ENCODE measurements around the gene CLMN. TPM values are rescaled to one million over a fixed set of nuclear protein-coding genes. Genes with fewer than 3 reads are reported as not detected.

Gene CLMN
- total and polyA plus RNA-seq, 10 of the 15 experiments (the other 5 are each of a cell fraction or from before 2014, with no cell fraction given): 7.8 to 49.3 (median 18.5) TPM

DNA sequence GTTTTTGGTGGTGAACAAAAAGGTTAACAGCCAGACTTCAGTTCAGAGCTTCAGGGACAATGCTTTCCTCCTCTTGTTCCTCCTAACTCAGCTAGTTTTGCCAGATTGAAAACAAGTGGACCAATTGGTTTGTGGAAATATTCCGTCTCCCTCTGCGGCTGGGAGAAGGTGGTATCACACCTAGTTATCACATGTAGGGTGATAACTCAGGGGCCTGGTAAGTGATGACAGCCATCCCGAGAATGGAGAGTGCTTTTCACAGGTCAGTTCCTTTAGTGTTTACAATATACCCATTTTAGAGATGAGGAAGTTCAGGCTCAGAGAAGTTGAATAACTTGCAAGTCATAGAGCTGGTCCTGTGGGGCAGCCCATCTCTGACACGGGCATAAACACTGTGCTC lies 101.7 kb downstream of the CLMN start:
- DNase-seq (ENCODE audit: low read depth, low spot score): no peak
- in situ Hi-C loops (cut with MboI): no loop called here
- SMC1A ChIA-PET (ENCODE audit: uncharacterized antibody, unreplicated experiment): interaction anchor here (0.6 to 1.9 kb wide), 5 partner anchors 14 to 304 kb away, joined by 3 to 9 read pairs (median 4); no protein-coding TSS in a partner anchor
- no peak for TF ChIP-seq MEF2A (IDR thresholded peaks at IDR 0.05; ENCODE audit: insufficient read depth, low read depth, low read length)
- no peak for TF ChIP-seq CHD4 (IDR thresholded peaks at IDR 0.05)
- TF ChIP-seq KDM1A (IDR thresholded peaks at IDR 0.05; ENCODE audit: borderline replicate concordance): no peak
- no peak for TF ChIP-seq MLLT1 (IDR thresholded peaks at IDR 0.05)
- TF ChIP-seq FOXK2 (IDR thresholded peaks at IDR 0.05): no peak
- TF ChIP-seq CUX1 (IDR thresholded peaks at IDR 0.05; ENCODE audit: insufficient replicate concordance, low read depth, low read length): no peak
- TF ChIP-seq, protein P1, sequence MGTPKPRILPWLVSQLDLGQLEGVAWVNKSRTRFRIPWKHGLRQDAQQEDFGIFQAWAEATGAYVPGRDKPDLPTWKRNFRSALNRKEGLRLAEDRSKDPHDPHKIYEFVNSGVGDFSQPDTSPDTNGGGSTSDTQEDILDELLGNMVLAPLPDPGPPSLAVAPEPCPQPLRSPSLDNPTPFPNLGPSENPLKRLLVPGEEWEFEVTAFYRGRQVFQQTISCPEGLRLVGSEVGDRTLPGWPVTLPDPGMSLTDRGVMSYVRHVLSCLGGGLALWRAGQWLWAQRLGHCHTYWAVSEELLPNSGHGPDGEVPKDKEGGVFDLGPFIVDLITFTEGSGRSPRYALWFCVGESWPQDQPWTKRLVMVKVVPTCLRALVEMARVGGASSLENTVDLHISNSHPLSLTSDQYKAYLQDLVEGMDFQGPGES (IDR thresholded peaks at IDR 0.05): no peak
- TF ChIP-seq SUPT20H (IDR thresholded peaks at IDR 0.05; ENCODE audit: borderline replicate concordance, control insufficient read depth, low read depth, low read length): no peak
- TF ChIP-seq ZSCAN29 (IDR thresholded peaks at IDR 0.05): no peak
- no peak for TF ChIP-seq MTA2 (IDR thresholded peaks at IDR 0.05; ENCODE audit: low read depth)
- no peak for TF ChIP-seq BCLAF1 (IDR thresholded peaks at IDR 0.05)
- TF ChIP-seq, protein P2, sequence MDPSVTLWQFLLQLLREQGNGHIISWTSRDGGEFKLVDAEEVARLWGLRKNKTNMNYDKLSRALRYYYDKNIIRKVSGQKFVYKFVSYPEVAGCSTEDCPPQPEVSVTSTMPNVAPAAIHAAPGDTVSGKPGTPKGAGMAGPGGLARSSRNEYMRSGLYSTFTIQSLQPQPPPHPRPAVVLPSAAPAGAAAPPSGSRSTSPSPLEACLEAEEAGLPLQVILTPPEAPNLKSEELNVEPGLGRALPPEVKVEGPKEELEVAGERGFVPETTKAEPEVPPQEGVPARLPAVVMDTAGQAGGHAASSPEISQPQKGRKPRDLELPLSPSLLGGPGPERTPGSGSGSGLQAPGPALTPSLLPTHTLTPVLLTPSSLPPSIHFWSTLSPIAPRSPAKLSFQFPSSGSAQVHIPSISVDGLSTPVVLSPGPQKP (IDR thresholded peaks at IDR 0.05; ENCODE audit: low read depth, low read length): no peak

More for the DNA sequence above, 101.7 kb downstream of the CLMN start:
- Histone ChIP-seq H3K79me2 (ENCODE audit: control insufficient read depth, insufficient read depth, low read length) (no peaks in the 10 kb centered on the region), H3K27me3 (replicated peaks in 1 of 2; ENCODE audit: control insufficient read depth in 2 of 2, insufficient read depth in 2 of 2, low read length in 1 of 2) (no peaks in the 10 kb centered on the region), H3K4me2 (ENCODE audit: control insufficient read depth, insufficient read depth) (no peak overlapping the region), H2AFZ (ENCODE audit: control insufficient read depth, low read depth, low read length) (no peak overlapping the region), H3K4me3 (no peak overlapping the region), H3K27ac (ENCODE audit: control insufficient read depth, insufficient read depth) (no peak overlapping the region), H3K36me3 (ENCODE audit: control insufficient read depth in 2 of 2, insufficient read depth in 2 of 2, low read length in 1 of 2) (no peaks in the 10 kb centered on the region; a peak in 2 of 4 replicates), H3K4me1 (ENCODE audit: control insufficient read depth, insufficient read depth, low read length) (peaks cover 17% of the 10 kb centered on the region), H3K9me3 (replicated peaks; ENCODE audit: control insufficient read depth, insufficient read depth, low read length) (peaks cover 4% of the 10 kb centered on the region; the same call in 1 of the 3 replicates), H3K9ac (ENCODE audit: control insufficient read depth, insufficient read depth, low read length) (no peak overlapping the region), H4K20me1 (ENCODE audit: control insufficient read depth, insufficient read depth) (no peaks in the 10 kb centered on the region)
- ATAC-seq (no peak), FAIRE-seq (no peak)
- no TSS peak for BruUV-seq (replicated peaks)
- WGBS (ENCODE audit: insufficient coverage, insufficient replicate concordance, low lambda C conversion rate, missing lambda C conversion rate): 79% methylated on average over 4 of the region's 4 CpGs
- ChIA-PET POLR2A (interaction anchor here (0.7 to 1.3 kb wide), 2 partner anchors 13 to 34 kb away, joined by 3 read pairs; no protein-coding TSS in a partner anchor), RAD21 (ENCODE audit: unreplicated experiment) (interaction anchor here (0.6 to 1.6 kb wide), 4 partner anchors 43 to 109 kb away, joined by 3 to 8 read pairs (median 4); no protein-coding TSS in a partner anchor), CTCF (interaction anchor here (0.7 to 1.3 kb wide), 5 partner anchors 10 to 48 kb away, joined by 3 to 4 read pairs (median 3); no protein-coding TSS in a partner anchor)
- intact Hi-C loops (cut with micrococcal nuclease; ENCODE audit: unreplicated experiment): loop anchor here (5.0 kb wide), 1 partner anchor 94 kb away; no protein-coding TSS in a partner anchor

Measured in GM12878 (cell line).